Measurements from ENCODE around the gene MTHFS.

MTHFS gene

DNA sequence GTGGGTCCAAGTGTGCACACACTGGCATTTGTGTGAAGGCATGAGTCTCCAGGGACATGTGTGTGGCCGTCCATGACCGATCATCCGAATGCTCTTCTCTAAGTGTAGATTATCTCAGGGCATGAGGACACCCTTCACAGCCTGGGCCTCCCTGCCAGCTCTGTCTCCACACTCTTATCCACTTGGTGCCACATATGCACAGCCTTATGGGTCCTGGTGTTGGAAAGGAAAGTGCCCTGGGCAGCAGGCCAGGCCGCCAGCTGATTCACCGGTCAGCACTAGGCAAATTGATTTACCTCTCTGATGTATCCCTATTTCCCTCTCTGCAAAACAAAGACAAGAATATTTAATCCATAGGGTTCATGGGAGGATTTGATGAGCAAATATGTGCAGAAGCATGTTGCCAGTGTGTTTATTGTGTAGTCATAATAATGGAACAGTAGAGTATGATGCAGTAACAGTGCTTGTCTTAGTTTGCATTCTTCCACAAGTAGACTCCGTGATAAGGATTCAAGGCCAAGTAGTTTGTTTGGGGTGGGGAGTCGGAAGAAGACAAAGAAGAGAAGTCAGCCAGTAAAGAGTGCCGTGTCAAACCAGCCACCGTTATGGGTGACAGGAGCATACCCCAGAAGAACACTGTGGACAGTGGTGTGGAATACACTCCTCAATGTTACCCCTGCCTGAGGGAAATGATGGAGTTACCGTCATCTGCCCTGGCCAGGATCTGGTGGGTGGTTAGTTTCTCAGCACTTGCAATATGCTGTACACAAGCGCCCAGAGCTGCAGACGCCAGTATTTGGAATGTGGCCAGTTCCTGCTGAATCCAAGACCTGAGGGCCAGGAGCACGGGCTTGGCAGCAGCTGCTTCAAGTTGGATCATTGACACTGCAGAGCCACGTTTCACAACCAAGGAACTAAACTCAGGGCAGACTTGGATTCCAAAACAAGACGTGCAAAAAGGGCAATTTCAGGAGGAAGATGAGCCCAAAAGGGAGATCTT lies 85.1 kb downstream of the MTHFS start:
- no peak for DNase-seq

DNA sequence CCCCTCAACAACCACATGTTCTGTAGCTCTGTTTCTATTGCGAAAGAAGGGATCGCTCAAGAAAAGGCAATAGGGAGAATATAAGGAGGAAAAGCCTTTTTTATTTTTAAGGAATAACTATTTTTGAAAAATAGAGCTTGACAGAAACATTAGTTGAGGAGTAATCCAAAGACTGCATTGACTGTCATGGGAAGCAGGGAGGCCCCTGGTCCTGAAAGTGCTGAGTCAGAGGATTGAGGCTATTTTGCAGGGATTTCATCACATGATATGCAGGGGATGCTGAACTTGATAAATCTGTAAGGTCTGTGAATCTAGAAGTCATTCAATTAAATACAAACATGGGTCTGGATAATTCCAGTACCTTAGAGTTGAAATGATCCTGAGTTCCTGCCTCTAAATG lies 92.0 kb downstream of the MTHFS start:
- DNase-seq: no peak

DNA sequence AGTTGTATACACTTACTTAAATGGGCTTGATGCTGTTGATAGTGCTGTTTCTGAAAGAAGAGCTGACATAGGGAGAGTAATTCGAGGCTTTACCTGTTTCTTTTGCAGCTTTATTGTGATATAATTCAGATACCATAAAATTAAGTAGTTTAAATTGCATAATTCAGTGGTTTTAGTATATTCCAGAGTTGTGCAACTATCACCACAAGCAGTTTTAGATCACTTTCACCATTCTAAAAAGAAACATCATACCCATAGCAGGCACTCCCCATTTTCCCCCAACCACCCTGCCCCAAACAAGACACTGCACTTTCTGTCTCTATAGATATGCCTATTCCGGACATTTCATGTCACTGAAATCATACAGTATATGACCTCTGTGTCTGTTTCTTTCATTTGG lies 98.5 kb downstream of the MTHFS start:
- DNase-seq: no peak
